HG02642 (cell line): Measurements from ENCODE around the gene RNU1-4.
"Not testable (repeated sequence)": the region's sequence is repeated elsewhere in the genome, so short reads cannot be mapped to it uniquely, and the experiment has no call there.

ENCODE experiments used
- ATAC-seq: cut with Tn5 transposase; IDR thresholded peaks from one replicate; pipeline ENCODE4 v1.9.1; 2021; ENCODE audit warnings: mild to moderate bottlenecking; ENCODE audit not compliant: unreplicated experiment, poor library complexity

Gene RNU1-4

DNA sequence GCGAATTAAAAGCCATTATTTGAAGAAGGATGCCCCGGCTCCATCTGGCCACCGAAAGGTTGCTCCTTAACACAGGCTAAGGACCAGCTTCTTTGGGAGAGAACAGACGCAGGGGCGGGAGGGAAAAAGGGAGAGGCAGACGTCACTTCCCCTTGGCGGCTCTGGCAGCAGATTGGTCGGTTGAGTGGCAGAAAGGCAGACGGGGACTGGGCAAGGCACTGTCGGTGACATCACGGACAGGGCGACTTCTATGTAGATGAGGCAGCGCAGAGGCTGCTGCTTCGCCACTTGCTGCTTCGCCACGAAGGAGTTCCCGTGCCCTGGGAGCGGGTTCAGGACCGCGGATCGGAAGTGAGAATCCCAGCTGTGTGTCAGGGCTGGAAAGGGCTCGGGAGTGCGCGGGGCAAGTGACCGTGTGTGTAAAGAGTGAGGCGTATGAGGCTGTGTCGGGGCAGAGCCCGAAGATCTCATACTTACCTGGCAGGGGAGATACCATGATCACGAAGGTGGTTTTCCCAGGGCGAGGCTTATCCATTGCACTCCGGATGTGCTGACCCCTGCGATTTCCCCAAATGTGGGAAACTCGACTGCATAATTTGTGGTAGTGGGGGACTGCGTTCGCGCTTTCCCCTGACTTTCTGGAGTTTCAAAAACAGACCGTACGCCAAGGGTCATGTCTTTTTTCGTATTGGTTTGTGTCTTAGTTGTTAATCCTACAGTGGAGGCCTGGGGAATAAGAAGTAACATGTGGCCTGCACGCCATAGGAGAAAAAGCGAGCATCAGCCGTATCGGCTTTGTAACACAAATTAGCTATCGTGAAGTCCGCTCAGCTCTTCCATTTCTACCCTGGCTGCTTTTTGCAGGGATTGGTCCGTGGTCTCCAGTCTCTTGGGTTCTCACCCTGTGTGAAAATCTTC is at the start of gene RNU1-4:
RNU1-4 (plus strand) TSS at position 470 of the 918 bp plus-strand sequence.
- ATAC-seq, result peak; percentile 100

- ATAC-seq, result not testable (repeated sequence)
Observed at GRCh38 chr1:16690971-16691682, 49.2 kb upstream of the RNU1-4 start.

GRCh38 chr1:16692283-16692682 is 48.0 kb upstream of the RNU1-4 start:
- not testable (repeated sequence) for ATAC-seq

DNA sequence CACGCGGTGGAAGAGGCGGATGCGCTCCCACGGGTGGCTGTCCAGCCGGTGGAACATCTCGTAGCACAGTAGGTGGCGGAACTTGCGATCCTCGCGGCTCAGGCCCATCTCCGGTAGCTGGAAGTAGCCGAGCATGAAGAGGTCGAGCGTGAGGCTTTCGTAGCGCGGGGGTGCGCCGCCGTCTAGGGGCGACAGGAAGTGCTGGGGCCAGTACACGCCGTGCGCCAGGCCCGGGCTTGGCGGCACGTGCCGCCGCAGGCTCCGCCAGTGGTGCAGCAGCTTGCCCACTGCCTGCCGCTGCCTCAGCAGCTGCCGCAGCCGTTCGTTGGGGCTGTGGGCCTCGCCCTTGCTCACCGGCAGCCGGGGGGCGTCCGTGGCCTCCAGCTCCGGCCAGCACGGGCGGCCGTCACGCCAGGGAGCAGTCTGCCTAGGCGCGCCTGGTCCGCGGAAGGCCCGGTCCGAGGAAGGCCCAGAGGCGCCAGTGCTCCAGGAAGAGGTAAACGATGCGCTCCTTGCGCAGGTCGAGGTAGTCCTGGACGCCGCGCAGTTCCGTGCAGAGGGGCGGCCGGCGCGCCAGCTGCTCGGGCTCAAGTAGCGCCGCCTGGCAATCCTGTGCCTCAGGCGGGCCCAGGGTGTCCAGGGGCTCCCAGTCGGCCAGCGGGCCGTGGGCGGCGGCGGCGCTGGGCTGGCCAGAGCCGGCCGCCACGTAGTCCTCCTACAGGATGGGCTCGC is 47.4 kb upstream of the RNU1-4 start:
- not testable (repeated sequence) for ATAC-seq

DNA sequence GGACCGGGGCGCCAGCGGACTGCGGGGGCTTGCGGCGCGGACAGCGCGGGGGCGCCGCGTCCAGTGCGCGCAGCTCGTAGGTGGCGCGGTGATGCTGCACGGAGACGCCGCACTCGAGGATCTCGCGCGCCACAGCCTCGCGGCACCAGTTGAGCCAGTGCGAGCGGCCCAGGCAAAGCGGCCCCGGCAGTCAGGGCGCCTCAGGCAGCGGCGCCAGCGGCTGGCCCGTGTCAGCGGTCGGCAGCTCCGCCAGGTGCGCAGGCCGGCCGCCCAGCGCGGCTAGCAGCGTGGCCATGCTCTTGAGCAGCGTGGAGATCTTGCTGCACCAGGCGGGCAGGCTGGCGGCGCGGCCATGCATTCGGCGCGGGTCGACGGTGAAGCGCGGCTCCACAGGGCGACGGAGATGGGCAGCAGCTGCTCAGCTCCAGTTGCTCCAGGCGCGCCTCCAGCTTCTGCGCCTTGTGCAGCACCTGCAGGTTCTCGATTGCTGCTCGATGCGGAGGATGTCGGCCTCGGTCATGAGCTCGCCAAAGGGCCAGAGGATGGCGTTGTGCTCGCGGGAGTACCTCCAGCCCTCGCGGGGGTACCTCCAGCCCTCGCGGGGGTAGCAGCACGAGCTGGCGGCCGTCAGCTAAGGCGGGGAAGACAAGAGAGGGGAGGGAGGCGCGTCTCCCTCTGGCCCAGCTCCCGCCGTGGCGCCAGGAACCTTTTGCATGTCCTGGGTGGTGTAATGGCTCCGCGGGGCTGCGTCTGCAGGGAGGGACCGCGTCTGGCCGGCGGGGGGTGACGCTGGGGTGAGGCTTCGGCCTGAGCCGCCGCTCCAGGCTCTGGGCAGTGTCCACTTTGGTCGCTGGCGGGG is 46.6 kb upstream of the RNU1-4 start:
- ATAC-seq, result not testable (repeated sequence)

DNA sequence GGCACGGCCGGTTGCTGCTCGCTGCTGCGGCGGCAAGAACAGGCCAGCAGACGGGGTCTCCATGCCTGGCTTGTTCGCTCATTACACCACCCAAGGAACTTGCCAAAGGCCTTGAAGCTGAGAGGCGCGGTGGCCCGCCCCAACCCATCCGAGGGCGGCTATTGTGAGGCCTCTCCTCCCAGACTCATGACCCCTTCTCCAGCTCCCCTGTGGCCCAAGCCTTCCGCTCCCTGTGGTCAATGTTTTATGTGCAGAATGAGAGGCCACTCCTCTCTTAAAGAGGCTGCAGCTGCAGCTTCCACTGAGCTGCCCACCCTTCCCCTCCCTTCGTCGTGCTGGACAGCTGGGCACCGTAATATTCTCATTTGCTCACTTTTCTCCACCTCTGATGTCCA is 46.0 kb upstream of the RNU1-4 start:
- ATAC-seq, result not testable (repeated sequence)

DNA sequence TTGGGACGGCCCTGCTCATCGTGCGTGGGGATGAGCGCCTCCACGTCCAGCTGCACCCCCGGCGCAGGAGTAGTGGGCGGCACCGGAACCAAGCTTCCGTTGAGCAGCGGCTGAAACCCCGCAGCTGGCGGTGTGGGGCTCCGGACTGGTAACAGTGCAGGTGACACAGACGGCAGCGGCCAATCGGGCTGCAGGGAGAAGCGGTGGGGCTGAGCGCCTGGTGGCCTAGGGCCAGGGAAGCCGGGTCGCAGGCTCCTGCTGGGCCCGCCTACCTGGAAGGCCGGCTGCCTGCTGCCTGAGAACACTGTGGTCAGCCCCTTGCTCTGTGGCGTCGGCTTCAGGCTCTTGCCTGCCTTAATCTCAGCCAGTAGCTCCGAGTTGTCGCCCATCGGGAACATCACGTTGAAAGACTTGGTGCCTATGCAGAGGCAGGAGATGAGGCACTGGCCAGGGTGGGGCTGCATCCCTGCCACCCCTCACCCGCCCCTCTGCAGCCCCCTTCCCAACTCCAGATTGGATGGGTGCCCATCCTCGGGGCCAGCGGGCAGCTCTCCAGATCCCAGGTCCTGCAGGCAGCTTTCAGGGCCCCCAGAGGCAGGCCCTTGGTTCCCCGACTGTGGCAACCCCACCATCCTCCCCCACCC is 43.7 kb upstream of the RNU1-4 start:
- ATAC-seq, result not testable (repeated sequence)

GRCh38 chr1:16697152-16697551 is 43.2 kb upstream of the RNU1-4 start:
- not testable (repeated sequence) for ATAC-seq

DNA sequence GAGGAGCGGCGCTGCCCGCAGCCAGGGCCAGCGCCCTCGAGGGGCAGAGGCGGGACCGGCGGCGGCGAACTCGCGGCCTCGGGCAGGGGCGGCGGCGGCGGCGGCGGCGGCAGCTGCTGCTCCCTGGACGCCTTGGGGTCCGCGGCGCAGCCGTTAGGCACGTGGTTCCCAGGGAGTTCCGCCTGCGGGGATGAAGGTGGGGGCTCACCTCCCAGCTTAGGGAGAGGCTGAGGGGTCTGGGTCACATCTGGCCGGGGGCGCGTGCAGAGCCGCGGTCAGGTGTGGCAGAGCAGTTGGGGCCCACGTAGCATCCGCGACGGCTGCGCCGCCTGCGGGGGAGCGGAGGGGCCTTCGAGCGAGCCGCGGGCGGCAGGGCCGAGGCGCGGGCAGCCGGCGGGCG is 40.9 kb upstream of the RNU1-4 start:
- not testable (repeated sequence) for ATAC-seq

- not testable (repeated sequence) for ATAC-seq
Observed at GRCh38 chr1:16700138-16700895, 40.0 kb upstream of the RNU1-4 start.

- not testable (repeated sequence) for ATAC-seq
Observed at GRCh38 chr1:16701189-16701588, 39.1 kb upstream of the RNU1-4 start.

- ATAC-seq, result not testable (repeated sequence)
Observed at GRCh38 chr1:16702280-16702679, 38.0 kb upstream of the RNU1-4 start.

- ATAC-seq, result not testable (repeated sequence)
Observed at GRCh38 chr1:16703141-16703540, 37.2 kb upstream of the RNU1-4 start.

GRCh38 chr1:16703602-16704001 is 36.7 kb upstream of the RNU1-4 start:
- ATAC-seq, result not testable (repeated sequence)

- not testable (repeated sequence) for ATAC-seq
Observed at GRCh38 chr1:16704076-16704475, 36.2 kb upstream of the RNU1-4 start.

DNA sequence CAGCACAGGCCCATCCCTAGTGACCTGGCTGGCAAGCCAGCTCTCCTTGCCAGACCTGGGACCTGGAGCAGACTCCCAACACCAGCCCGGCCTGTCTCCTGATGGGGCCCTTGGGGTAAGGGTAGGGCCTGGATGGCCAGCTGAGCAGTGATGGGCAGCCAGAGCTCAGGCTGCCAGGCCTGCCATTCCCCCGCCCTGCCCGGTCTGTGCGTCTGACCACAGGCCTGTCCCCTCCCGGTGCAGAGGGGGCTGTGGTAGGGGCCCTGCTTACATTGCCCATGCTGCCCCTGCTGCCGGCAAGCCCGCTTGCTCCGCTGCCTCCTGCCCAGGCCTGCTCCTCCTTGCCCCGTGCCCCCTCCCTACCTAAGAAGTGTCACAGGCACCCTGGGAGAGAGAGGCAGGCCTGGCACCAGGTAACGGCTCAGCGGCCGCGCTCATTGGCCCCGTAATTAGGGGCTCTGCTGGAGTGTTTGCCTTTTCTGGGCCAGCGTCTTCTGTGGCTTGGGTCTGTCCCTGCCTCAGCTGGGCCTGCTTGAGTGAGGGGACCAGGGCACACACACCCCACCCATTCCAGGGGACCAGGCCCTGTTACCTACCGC is 35.7 kb upstream of the RNU1-4 start:
- ATAC-seq, result not testable (repeated sequence)

- not testable (repeated sequence) for ATAC-seq
Observed at GRCh38 chr1:16706302-16706701, 34.0 kb upstream of the RNU1-4 start.
